ENCODE data around the gene NFE2L3.
"Not testable (repeated sequence)": the region's sequence is repeated elsewhere in the genome, so short reads cannot be mapped to it uniquely, and the experiment has no call there.

DNA sequence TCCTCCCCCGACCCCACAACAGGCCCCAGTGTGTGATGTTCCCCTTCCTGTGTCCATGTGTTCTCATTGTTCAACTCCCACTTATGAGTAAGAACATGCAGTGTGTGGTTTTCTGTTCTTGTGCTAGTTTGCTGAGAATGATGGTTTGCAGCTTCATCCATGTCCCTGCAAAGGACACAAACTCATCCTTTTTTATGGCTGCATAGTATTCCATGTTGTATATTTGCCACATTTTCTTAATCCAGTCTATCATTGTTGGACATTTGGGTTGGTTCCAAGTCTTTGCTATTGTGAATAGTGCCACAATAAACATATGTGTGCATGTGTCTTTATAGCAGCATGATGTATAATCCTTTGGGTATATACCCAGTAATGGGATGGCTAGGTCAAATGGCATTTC is 11.8 kb downstream of the NFE2L3 start:
- TF ChIP-seq, protein P1, sequence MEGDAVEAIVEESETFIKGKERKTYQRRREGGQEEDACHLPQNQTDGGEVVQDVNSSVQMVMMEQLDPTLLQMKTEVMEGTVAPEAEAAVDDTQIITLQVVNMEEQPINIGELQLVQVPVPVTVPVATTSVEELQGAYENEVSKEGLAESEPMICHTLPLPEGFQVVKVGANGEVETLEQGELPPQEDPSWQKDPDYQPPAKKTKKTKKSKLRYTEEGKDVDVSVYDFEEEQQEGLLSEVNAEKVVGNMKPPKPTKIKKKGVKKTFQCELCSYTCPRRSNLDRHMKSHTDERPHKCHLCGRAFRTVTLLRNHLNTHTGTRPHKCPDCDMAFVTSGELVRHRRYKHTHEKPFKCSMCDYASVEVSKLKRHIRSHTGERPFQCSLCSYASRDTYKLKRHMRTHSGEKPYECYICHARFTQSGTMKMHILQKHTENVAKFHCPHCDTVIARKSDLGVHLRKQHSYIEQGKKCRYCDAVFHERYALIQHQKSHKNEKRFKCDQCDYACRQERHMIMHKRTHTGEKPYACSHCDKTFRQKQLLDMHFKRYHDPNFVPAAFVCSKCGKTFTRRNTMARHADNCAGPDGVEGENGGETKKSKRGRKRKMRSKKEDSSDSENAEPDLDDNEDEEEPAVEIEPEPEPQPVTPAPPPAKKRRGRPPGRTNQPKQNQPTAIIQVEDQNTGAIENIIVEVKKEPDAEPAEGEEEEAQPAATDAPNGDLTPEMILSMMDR (IDR thresholded peaks at IDR 0.05; ENCODE audit: borderline replicate concordance, extremely low read depth, low read length, poor library complexity, severe bottlenecking): not testable (repeated sequence)
- TF ChIP-seq EZH2 (IDR thresholded peaks at IDR 0.05; ENCODE audit: borderline replicate concordance, low read depth, low read length, severe bottlenecking): not testable (repeated sequence)

Data from DND-41 (cell line).